Measurements from ENCODE around the gene ATF6B.

- TF ChIP-seq CTCF (IDR thresholded peaks at IDR 0.05), result no peak
- no peak for TF ChIP-seq POLR2A (IDR thresholded peaks at IDR 0.05)
- TF ChIP-seq EP300 (IDR thresholded peaks at IDR 0.05), result no peak
Observed at GRCh38 chr6:32074996-32075532, 53.0 kb downstream of the ATF6B start.
